Fibroblast of lung (primary cell): Measurements from ENCODE around the gene PLPP1. TPM values are rescaled to one million over a fixed set of nuclear protein-coding genes. Genes with fewer than 3 reads are reported as not detected.

Experiments
- DNase-seq, 2 donors: peaks; one replicate each; pipeline versions ENCODE4 v3.0.0 to v3.0.0-alpha.2; 2010; ENCODE audit warnings: low read depth in 2 of 2
- H2AFZ ChIP-seq: 2 replicates; pipeline ENCODE4 v1.5.1; 2012; ENCODE audit warnings: low read length, control low read depth, inconsistent platforms
- H3K27ac ChIP-seq: 2 replicates; pipeline ENCODE4 v1.5.1; 2011; ENCODE audit warnings: low read length, control low read depth; ENCODE audit not compliant: insufficient read depth
- H3K27me3 ChIP-seq: 2 replicates; pipeline ENCODE4 v1.5.1; 2011; ENCODE audit warnings: mild to moderate bottlenecking, low read length; ENCODE audit not compliant: control insufficient read depth, insufficient read depth
- H3K36me3 ChIP-seq: 2 replicates; pipeline ENCODE4 v1.5.1; 2011; ENCODE audit warnings: low read length; ENCODE audit not compliant: control insufficient read depth, insufficient read depth
- H3K4me1 ChIP-seq: 2 replicates; pipeline ENCODE4 v1.5.1; 2011; ENCODE audit warnings: low read length; ENCODE audit not compliant: control insufficient read depth, insufficient read depth; ENCODE audit errors: extremely low read depth
- H3K4me2 ChIP-seq: 2 replicates; pipeline ENCODE4 v1.5.1; 2011; ENCODE audit warnings: low read length, control low read depth; ENCODE audit not compliant: insufficient read depth; ENCODE audit errors: extremely low read depth
- H3K4me3 ChIP-seq, 4 experiments: fragments of 200-600 bp in 1 of 4; sonication (generic) in 1 of 4; replicated peaks in 1 of 4; 2 replicates each; pipeline ENCODE4 v1.5.1; 2011 to 2016; ENCODE audit warnings: low read length in 4 of 4, low read depth in 3 of 4, mild to moderate bottlenecking in 3 of 4, control low read depth in 2 of 4, inconsistent platforms in 1 of 4, mixed read lengths in 1 of 4; ENCODE audit not compliant: insufficient read depth in 1 of 4; ENCODE audit errors: control extremely low read depth in 1 of 4
- H3K79me2 ChIP-seq: 2 replicates; pipeline ENCODE4 v1.5.1; 2012; ENCODE audit warnings: mild to moderate bottlenecking, low read length, inconsistent platforms; ENCODE audit not compliant: control insufficient read depth, insufficient read depth
- H3K9ac ChIP-seq: 2 replicates; pipeline ENCODE4 v1.5.1; 2011; ENCODE audit warnings: mild to moderate bottlenecking, low read length, control low read depth; ENCODE audit not compliant: insufficient read depth
- H3K9me3 ChIP-seq: 2 replicates; pipeline ENCODE4 v1.5.1; 2012; ENCODE audit warnings: low read depth, low read length; ENCODE audit not compliant: control insufficient read depth, insufficient read depth
- H4K20me1 ChIP-seq: 2 replicates; pipeline ENCODE4 v1.5.1; 2011; ENCODE audit warnings: low read length; ENCODE audit not compliant: control insufficient read depth, insufficient read depth; ENCODE audit errors: extremely low read depth
- CTCF ChIP-seq, 2 donors: IDR thresholded peaks in 1 of 2; conservative IDR thresholded peaks in 1 of 2; 1 replicate in 1 of 2; 2 replicates in 1 of 2; pipeline ENCODE4 v1.5.1; 2011 to 2012; ENCODE audit warnings: low read length in 2 of 2, control low read depth in 1 of 2, inconsistent platforms in 1 of 2, low read depth in 1 of 2, mild to moderate bottlenecking in 1 of 2
- EZH2 ChIP-seq: IDR thresholded peaks from 2 replicates; pipeline ENCODE4 v1.5.1; 2012; ENCODE audit warnings: low read length, control low read depth, mild to moderate bottlenecking; ENCODE audit errors: missing control alignments
- polyA plus RNA-seq, 2 donors: library from polyadenylated mRNA; depleted of rRNA in 1 of 2; stranded (reverse) in 1 of 2; unstranded in 1 of 2; fragments of >200 nt; gene quantifications; 2 replicates each; pipeline ENCODE4 v1.2.1, GENCODE V29; 2011 to 2012; ENCODE audit warnings: missing spikeins in 1 of 2
- total RNA-seq: library from RNA; depleted of rRNA; stranded (reverse); fragments of >200 nt; gene quantifications from 2 replicates; pipeline ENCODE4 v1.2.1, GENCODE V29; 2014

Gene PLPP1
- total and polyA plus RNA-seq, 2 donors (not counting 1 experiment from before 2014, with no cell fraction given), result 73.5 to 76.8 TPM

DNA sequence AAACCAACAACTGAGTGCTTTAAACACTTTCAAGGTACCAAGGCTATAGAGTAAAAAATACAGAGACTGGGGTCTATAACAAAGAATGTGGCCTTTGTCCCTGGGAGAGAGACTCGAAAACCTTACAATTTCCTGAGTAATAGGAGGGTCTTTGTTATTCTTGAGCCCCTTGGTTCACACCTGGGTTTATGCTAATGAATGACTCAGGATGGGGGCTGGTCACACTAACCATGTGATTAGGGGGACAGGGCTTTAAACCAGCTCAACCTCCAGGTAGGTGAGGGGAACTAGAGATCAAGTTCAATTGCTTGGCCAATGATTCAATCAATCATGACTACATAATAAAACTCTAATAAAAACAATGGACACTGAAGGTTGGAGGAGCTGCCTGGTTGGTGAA is 50.2 kb downstream of the PLPP1 start:
- H3K36me3 ChIP-seq, result no peaks in the 10 kb centered on the region
- H3K4me2 ChIP-seq, result no peak overlapping the region
- no peak for DNase-seq
- no peaks in the 10 kb centered on the region for H4K20me1 ChIP-seq
- H2AFZ ChIP-seq, result no peak overlapping the region
- no peaks in the 10 kb centered on the region for H3K27me3 ChIP-seq
- no peaks in the 10 kb centered on the region for H3K79me2 ChIP-seq
- H3K27ac ChIP-seq, result no peak overlapping the region
- no peaks in the 10 kb centered on the region for H3K9me3 ChIP-seq
- TF ChIP-seq EZH2 (no peak), CTCF (conservative IDR thresholded peaks at IDR 0.05 in 1 of 2, IDR thresholded peaks at IDR 0.05 in 1 of 2; ENCODE audit: low read depth in 1 of 2, low read length in 2 of 2) (no peak)
- no peak overlapping the region for H3K9ac ChIP-seq
- H3K4me3 ChIP-seq, result no peak overlapping the region
- H3K4me1 ChIP-seq, result no peaks in the 10 kb centered on the region

- DNase-seq, result no peak
- H3K79me2 ChIP-seq, result no peaks in the 10 kb centered on the region
- H3K4me3 ChIP-seq, result no peak overlapping the region
- H3K9me3 ChIP-seq, result no peaks in the 10 kb centered on the region
- no peaks in the 10 kb centered on the region for H3K27me3 ChIP-seq
- no peaks in the 10 kb centered on the region for H4K20me1 ChIP-seq
- H3K36me3 ChIP-seq, result no peaks in the 10 kb centered on the region
- H3K9ac ChIP-seq, result no peak overlapping the region
- no peak overlapping the region for H3K4me2 ChIP-seq
- no peaks in the 10 kb centered on the region for H3K4me1 ChIP-seq
- no peak overlapping the region for H3K27ac ChIP-seq
- no peak overlapping the region for H2AFZ ChIP-seq
- no peak for TF ChIP-seq EZH2
- TF ChIP-seq CTCF (conservative IDR thresholded peaks at IDR 0.05 in 1 of 2, IDR thresholded peaks at IDR 0.05 in 1 of 2; ENCODE audit: low read depth in 1 of 2, low read length in 2 of 2), result no peak
Observed at GRCh38 chr5:55483885-55484284, 50.9 kb downstream of the PLPP1 start.

- no peak overlapping the region for H2AFZ ChIP-seq
- no peak overlapping the region for H3K4me2 ChIP-seq
- H4K20me1 ChIP-seq, result no peaks in the 10 kb centered on the region
- no peaks in the 10 kb centered on the region for H3K9me3 ChIP-seq
- TF ChIP-seq EZH2 (no peak), CTCF (conservative IDR thresholded peaks at IDR 0.05 in 1 of 2, IDR thresholded peaks at IDR 0.05 in 1 of 2; ENCODE audit: low read depth in 1 of 2, low read length in 2 of 2) (no peak)
- no peaks in the 10 kb centered on the region for H3K4me1 ChIP-seq
- no peaks in the 10 kb centered on the region for H3K36me3 ChIP-seq
- no peak overlapping the region for H3K27ac ChIP-seq
- H3K9ac ChIP-seq, result no peak overlapping the region
- DNase-seq, result peak in 1 of 2 donors; percentile 23
- no peaks in the 10 kb centered on the region for H3K27me3 ChIP-seq
- H3K79me2 ChIP-seq, result no peaks in the 10 kb centered on the region
- H3K4me3 ChIP-seq, result no peak overlapping the region
Observed at GRCh38 chr5:55481293-55481855, 53.4 kb downstream of the PLPP1 start.
